ENCODE data around the gene SRSF9. TPM values are rescaled to one million over a fixed set of nuclear protein-coding genes. Genes with fewer than 3 reads are reported as not detected.

Gene SRSF9
- polyA plus RNA-seq, 1 donor from 2014 or later: 289 TPM

- TF ChIP-seq EP300 (conservative IDR thresholded peaks at IDR 0.05; ENCODE audit: poor library complexity, severe bottlenecking): no peak
- Histone ChIP-seq H3K36me3 (ENCODE audit: insufficient read depth, low read length) (no peaks in the 10 kb centered on the region), H3K4me3 (ENCODE audit: low read length) (peak overlapping the region; percentile 79), H3K9me2 (ENCODE audit: insufficient read depth, low read length) (no peaks in the 10 kb centered on the region), H2AFZ (ENCODE audit: low read depth, low read length) (no peak overlapping the region), H4K20me1 (ENCODE audit: insufficient read depth) (peaks cover 4% of the 10 kb centered on the region), H3K4me2 (ENCODE audit: low read length) (peak overlapping the region; percentile 49), H3K9me3 (ENCODE audit: low read length) (no peaks in the 10 kb centered on the region), H3K27me3 (ENCODE audit: insufficient read depth, low read depth, low read length) (no peaks in the 10 kb centered on the region), H3K27ac (ENCODE audit: low read length) (no peak overlapping the region), H3F3A (ENCODE audit: insufficient read depth, low read length, poor library complexity, severe bottlenecking) (no peaks in the 10 kb centered on the region), H3K9ac (ENCODE audit: low read length) (peak overlapping the region; percentile 39), H3K79me2 (replicated peaks; ENCODE audit: insufficient read depth, low read length) (peaks cover 23% of the 10 kb centered on the region)
Measured at GRCh38 chr12:120495186-120495730, 25.7 kb upstream of the SRSF9 start.

GRCh38 chr12:120490833-120491512, 21.4 kb upstream of the SRSF9 start:
- Histone ChIP-seq H3F3A (ENCODE audit: insufficient read depth, low read length, poor library complexity, severe bottlenecking) (no peaks in the 10 kb centered on the region), H3K4me2 (ENCODE audit: low read length) (no peak overlapping the region), H3K9me2 (ENCODE audit: insufficient read depth, low read length) (no peaks in the 10 kb centered on the region), H3K27me3 (ENCODE audit: insufficient read depth, low read depth, low read length) (no peaks in the 10 kb centered on the region), H2AFZ (ENCODE audit: low read depth, low read length) (no peak overlapping the region), H3K4me3 (ENCODE audit: low read length) (no peak overlapping the region), H4K20me1 (ENCODE audit: insufficient read depth) (no peaks in the 10 kb centered on the region), H3K9me3 (ENCODE audit: low read length) (no peaks in the 10 kb centered on the region), H3K27ac (ENCODE audit: low read length) (no peak overlapping the region), H3K36me3 (ENCODE audit: insufficient read depth, low read length) (no peaks in the 10 kb centered on the region), H3K9ac (ENCODE audit: low read length) (no peak overlapping the region), H3K79me2 (replicated peaks; ENCODE audit: insufficient read depth, low read length) (no peaks in the 10 kb centered on the region)
- TF ChIP-seq RAD21 (conservative IDR thresholded peaks at IDR 0.05) (no peak), REST (IDR thresholded peaks at IDR 0.05; ENCODE audit: borderline replicate concordance) (no peak), SMC3 (conservative IDR thresholded peaks at IDR 0.05; ENCODE audit: poor library complexity) (no peak), CTCF (IDR thresholded peaks at IDR 0.05; ENCODE audit: poor library complexity, severe bottlenecking) (no peak), POLR2AphosphoS5 (IDR thresholded peaks at IDR 0.05) (no peak), EP300 (conservative IDR thresholded peaks at IDR 0.05; ENCODE audit: poor library complexity, severe bottlenecking) (no peak), TAF1 (IDR thresholded peaks at IDR 0.05; ENCODE audit: low read depth) (no peak), MXI1 (conservative IDR thresholded peaks at IDR 0.05; ENCODE audit: poor library complexity, severe bottlenecking) (no peak), EZH2 (IDR thresholded peaks at IDR 0.05; ENCODE audit: borderline replicate concordance, insufficient read depth, low read length, poor library complexity, severe bottlenecking) (no peak)
